ENCODE data around the gene CDC14B. TPM values are rescaled to one million over a fixed set of nuclear protein-coding genes. Genes with fewer than 3 reads are reported as not detected.
A peak's percentile ranks its signal among the peaks of the same experiment; 100 is the strongest.

The CDC14B gene
- total and polyA plus RNA-seq, 2 experiments from 2014 or later: 48.5 to 49.4 TPM

- no peak for TF ChIP-seq CTCF (IDR thresholded peaks at IDR 0.05; ENCODE audit: low read depth, low read length)
- Histone ChIP-seq H3K27me3 (no peaks in the 10 kb centered on the region), H3K4me3 (peak overlapping the region; percentile 57), H3K36me3 (no peaks in the 10 kb centered on the region), H3K4me1 (ENCODE audit: low read depth) (peaks cover 24% of the 10 kb centered on the region), H3K27ac (peak overlapping the region; percentile 57), H3K9me3 (ENCODE audit: low read depth) (no peaks in the 10 kb centered on the region)
- DNase-seq (ENCODE audit: low read depth in 1 of 2, low spot score in 1 of 2): no peak
Observed at GRCh38 chr9:96620181-96620514, 505 bp upstream of the CDC14B start.

GRCh38 chr9:96619124-96619465 lies 548 bp downstream of the CDC14B start:
- peaks cover 24% of the 10 kb centered on the region for H3K4me1 ChIP-seq (ENCODE audit: low read depth)
- H3K9me3 ChIP-seq (ENCODE audit: low read depth): no peaks in the 10 kb centered on the region
- no peak for DNase-seq (ENCODE audit: low read depth in 1 of 2, low spot score in 1 of 2)
- TF ChIP-seq CTCF (IDR thresholded peaks at IDR 0.05; ENCODE audit: low read depth, low read length): no peak
- H3K36me3 ChIP-seq: no peaks in the 10 kb centered on the region
- peak overlapping the region; percentile 86 for H3K27ac ChIP-seq
- no peaks in the 10 kb centered on the region for H3K27me3 ChIP-seq
- H3K4me3 ChIP-seq: peak overlapping the region; percentile 61

- no peaks in the 10 kb centered on the region for H3K9me3 ChIP-seq (ENCODE audit: low read depth)
- TF ChIP-seq CTCF (IDR thresholded peaks at IDR 0.05; ENCODE audit: low read depth, low read length): no peak
- H3K27me3 ChIP-seq: no peaks in the 10 kb centered on the region
- H3K4me1 ChIP-seq (ENCODE audit: low read depth): peaks cover 25% of the 10 kb centered on the region
- H3K4me3 ChIP-seq: peak overlapping the region; percentile 61
- no peaks in the 10 kb centered on the region for H3K36me3 ChIP-seq
- DNase-seq (ENCODE audit: low read depth in 1 of 2, low spot score in 1 of 2): peak; percentile 58 to 79
- peak overlapping the region; percentile 86 for H3K27ac ChIP-seq
Observed at GRCh38 chr9:96618209-96619123, 1.2 kb downstream of the CDC14B start.

GRCh38 chr9:96617439-96618185 lies 2.0 kb downstream of the CDC14B start:
- TF ChIP-seq CTCF (IDR thresholded peaks at IDR 0.05; ENCODE audit: low read depth, low read length): no peak
- Histone ChIP-seq H3K4me3 (peak overlapping the region; percentile 61), H3K4me1 (ENCODE audit: low read depth) (peaks cover 34% of the 10 kb centered on the region), H3K27me3 (no peaks in the 10 kb centered on the region), H3K9me3 (ENCODE audit: low read depth) (no peaks in the 10 kb centered on the region), H3K27ac (peak overlapping the region; percentile 86), H3K36me3 (no peaks in the 10 kb centered on the region)
- peak in 1 of 2 donors; percentile 34 for DNase-seq (ENCODE audit: low read depth in 1 of 2, low spot score in 1 of 2)

- H3K27me3 ChIP-seq: no peaks in the 10 kb centered on the region
- H3K27ac ChIP-seq: peak overlapping the region; percentile 86
- DNase-seq (ENCODE audit: low read depth in 1 of 2, low spot score in 1 of 2): no peak
- H3K36me3 ChIP-seq: no peaks in the 10 kb centered on the region
- peak overlapping the region; percentile 61 for H3K4me3 ChIP-seq
- no peak for TF ChIP-seq CTCF (IDR thresholded peaks at IDR 0.05; ENCODE audit: low read depth, low read length)
- no peaks in the 10 kb centered on the region for H3K9me3 ChIP-seq (ENCODE audit: low read depth)
- H3K4me1 ChIP-seq (ENCODE audit: low read depth): peaks cover 40% of the 10 kb centered on the region
Observed at GRCh38 chr9:96616817-96617438, 2.7 kb downstream of the CDC14B start.
